ENCODE data around the gene VPS51.

DNA sequence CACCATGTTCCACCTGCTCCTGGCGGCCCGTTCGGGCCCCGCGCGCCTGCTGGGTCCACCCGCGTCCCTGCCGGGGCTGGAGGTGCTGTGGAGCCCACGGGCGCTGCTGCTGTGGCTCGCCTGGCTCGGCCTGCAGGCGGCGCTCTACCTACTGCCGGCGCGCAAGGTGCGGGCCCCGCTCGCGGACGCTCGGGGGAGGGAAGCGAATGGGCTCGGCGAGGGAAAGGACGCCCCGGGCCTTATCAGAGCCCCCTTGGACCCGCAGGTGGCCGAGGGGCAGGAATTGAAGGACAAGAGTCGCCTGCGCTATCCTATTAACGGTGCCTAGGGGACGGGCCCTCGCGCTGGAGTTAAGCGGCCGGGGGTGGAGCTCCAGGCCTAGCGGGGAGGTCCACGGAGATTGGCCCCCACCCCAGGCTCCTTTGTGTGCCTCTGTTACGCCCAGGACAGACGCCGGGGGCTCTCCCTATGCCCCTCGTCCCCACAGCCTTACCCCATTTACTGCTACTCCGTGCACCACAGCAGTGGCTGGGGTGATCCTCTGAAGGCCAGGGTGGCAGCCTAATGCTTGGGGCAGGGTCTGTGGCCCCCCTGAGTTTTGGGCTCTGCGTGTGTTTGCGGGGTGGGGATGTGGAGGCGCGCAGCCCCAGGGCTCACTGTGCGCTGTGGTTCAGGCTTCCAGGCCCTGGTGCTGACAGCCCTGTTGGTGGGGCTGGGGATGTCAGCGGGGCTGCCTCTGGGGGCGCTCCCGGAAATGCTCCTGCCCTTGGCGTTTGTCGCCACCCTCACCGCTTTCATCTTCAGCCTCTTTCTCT lies 16.7 kb downstream of the VPS51 start:
- no peak for TF ChIP-seq YY1 (IDR thresholded peaks at IDR 0.05; ENCODE audit: insufficient read depth, insufficient read length)
- TF ChIP-seq ZNF274 (IDR thresholded peaks at IDR 0.05; ENCODE audit: low read depth, low read length): no peak
- TF ChIP-seq SUZ12 (IDR thresholded peaks at IDR 0.05; ENCODE audit: extremely low read depth, insufficient read depth, insufficient read length): no peak

Data from NT2/D1 (cell line).